WI38 (cell line): ENCODE measurements around the gene ADAM10.

Experiments
- H3K4me3 ChIP-seq: 2 replicates; pipeline ENCODE4 v1.5.1; 2011; ENCODE audit warnings: low read depth, mild to moderate bottlenecking, control low read depth, low read length
- CTCF ChIP-seq: IDR thresholded peaks from 2 replicates; pipeline ENCODE4 v1.5.1; 2012; ENCODE audit warnings: low read depth, mild to moderate bottlenecking, control low read depth, low read length

Gene ADAM10

DNA sequence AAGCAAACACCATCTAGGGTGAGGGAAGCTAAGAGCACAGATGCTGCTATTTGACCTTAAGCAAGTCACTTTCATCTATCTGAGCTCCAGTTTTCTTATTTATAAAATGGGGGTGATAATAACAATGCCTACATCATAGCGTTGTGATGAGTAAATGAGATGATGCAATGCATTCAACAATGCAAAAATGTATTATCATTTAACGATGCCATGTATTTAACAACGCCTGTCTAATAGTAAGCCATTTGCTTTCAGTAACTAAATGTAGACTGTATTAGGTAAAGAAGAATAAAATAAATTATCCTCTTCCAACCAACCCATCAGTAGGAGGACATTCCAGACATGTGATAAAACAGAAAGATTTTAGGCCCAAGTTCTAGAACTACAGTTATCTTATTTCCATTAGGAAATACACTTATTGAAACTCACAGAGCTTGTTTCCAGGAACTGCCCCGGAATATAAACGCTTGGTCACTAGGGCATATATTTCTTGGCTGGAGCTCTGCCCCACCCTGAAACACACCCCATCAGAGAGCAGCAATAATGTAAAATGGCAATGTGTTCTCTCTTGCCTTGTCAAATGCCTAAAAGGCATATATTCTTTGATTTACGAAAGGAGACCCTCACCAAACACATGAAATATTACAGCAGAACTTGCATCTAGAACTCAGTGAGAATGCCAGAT, 189.5 kb downstream of the ADAM10 start:
- H3K4me3 ChIP-seq, result no peak overlapping the region
- TF ChIP-seq CTCF, result no peak

DNA sequence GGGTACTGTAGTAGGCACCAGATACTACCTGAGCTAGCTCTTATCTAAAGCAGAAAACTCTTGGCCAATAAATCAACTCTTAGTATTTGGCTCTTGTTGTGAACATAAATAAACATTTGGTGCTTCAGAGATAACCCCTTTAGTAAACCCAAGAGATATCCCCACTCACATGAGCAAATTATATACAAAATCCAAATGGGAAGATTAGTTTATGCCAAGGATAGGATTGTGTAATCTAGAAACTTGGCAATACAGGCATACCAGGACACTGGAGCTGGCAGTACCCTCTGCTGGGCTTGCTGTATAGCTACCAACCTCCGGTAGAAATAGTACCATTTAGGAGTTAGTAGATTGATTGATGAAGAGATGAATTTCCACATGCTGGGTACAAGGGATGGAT, 190.7 kb downstream of the ADAM10 start:
- H3K4me3 ChIP-seq, result no peak overlapping the region
- TF ChIP-seq CTCF, result no peak

DNA sequence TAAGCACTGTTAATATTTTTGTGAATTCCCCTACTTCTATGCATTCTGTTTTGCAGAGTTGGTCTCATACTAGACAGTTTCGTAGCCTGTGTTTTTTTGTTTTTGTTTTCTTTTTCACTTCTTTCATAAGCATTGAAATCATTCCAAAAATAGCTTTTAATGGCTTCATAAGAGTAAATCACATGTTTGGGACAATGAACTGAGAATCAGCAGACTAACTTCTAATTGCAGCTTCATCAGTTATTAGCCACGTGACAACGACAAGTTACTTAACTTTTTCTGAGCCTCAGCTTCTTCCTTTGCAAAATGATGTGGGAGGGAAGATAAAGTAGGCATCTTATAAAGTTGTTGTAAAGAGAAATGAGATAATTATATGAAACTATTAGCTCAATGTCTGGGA, 193.0 kb downstream of the ADAM10 start:
- no peak for TF ChIP-seq CTCF

GRCh38 chr15:58556028-58556361, 193.5 kb downstream of the ADAM10 start:
- no peak for TF ChIP-seq CTCF

More for the DNA sequence above, 193.0 kb downstream of the ADAM10 start:
- H3K4me3 ChIP-seq, result no peak overlapping the region

GRCh38 chr15:58555162-58556027, 194.1 kb downstream of the ADAM10 start:
- TF ChIP-seq CTCF, result no peak

More at GRCh38 chr15:58556028-58556361, 193.5 kb downstream of the ADAM10 start:
- no peak overlapping the region for H3K4me3 ChIP-seq

GRCh38 chr15:58554758-58555157, 194.7 kb downstream of the ADAM10 start:
- no peak for TF ChIP-seq CTCF
- no peak overlapping the region for H3K4me3 ChIP-seq

More at GRCh38 chr15:58555162-58556027, 194.1 kb downstream of the ADAM10 start:
- H3K4me3 ChIP-seq, result no peak overlapping the region

DNA sequence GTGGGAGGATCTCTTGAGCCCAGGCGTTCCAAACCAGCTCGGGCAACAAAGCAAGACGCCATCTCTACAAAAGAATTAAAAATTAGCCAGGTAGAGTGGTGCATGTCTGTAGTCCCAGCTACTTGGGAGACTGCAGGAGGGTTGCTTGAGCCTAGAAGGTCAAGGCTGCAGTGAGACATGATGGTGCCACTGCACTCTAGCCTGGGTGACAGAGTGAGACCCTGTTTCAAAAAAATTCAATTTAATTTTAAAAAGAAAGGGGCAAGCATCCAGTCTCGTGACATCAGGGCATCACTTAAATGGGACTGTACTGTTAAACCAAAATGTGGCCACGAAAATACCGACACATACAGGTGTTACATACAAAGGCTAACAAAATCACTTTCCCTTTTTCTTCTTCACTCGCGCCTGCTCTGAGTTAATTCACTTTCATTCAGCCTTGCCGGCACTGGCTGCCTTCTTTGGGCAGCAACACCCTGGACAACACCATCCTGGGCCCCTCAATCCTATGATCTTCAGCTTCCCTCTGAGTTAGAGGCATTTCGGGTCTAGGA, 196.1 kb downstream of the ADAM10 start:
- H3K4me3 ChIP-seq, result no peak overlapping the region
- no peak for TF ChIP-seq CTCF
